HCT116 (cell line): ENCODE measurements around the gene KIF5C.

ENCODE experiments used
- EZH2 ChIP-seq: fragments of 200-600 bp; sonication (generic); IDR thresholded peaks from 2 replicates; pipeline ENCODE4 v1.6.1; 2017; ENCODE audit warnings: antibody characterized with exemption, mixed run types
- RAD21 ChIP-seq: IDR thresholded peaks from 2 replicates; pipeline ENCODE4 v1.6.1; 2012; ENCODE audit warnings: low read depth, mild to moderate bottlenecking
- TF ChIP-seq, protein P1 (sequence below), 3 experiments: fragments of 200-600 bp in 1 of 3; sonication (generic) in 1 of 3; IDR thresholded peaks in 2 of 3; conservative IDR thresholded peaks in 1 of 3; 2 replicates each; pipeline ENCODE4 v1.5.1; 2012 to 2017; ENCODE audit warnings: low read depth in 2 of 3, low read length in 2 of 3, antibody characterized with exemption in 1 of 3, borderline replicate concordance in 1 of 3, control low read depth in 1 of 3, mild to moderate bottlenecking in 1 of 3, mixed read lengths in 1 of 3, mixed run types in 1 of 3, moderate library complexity in 1 of 3; ENCODE audit not compliant: insufficient read depth in 1 of 3

DNA sequence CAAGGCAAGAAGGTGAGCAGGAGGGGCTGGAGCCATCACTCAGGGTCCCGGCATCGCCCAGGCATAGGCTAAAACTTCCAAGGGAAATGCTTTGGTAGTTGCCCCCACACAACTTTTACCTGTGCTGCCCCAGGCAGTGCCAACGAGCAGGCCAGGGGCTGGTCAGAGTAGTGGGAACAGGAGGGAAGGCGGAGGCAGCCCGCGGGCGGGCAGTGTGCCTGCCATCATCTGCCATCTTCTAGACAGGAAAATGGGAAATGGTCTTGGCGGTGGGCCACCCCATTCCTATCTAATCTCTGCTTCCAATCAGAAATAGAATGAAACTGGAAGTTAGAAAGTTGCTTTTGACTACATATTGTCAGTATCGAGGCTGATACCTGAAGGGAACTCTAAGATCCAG, 137.5 kb downstream of the KIF5C start:
- TF ChIP-seq RAD21 (no peak), EZH2 (no peak)
- TF ChIP-seq, protein P1, sequence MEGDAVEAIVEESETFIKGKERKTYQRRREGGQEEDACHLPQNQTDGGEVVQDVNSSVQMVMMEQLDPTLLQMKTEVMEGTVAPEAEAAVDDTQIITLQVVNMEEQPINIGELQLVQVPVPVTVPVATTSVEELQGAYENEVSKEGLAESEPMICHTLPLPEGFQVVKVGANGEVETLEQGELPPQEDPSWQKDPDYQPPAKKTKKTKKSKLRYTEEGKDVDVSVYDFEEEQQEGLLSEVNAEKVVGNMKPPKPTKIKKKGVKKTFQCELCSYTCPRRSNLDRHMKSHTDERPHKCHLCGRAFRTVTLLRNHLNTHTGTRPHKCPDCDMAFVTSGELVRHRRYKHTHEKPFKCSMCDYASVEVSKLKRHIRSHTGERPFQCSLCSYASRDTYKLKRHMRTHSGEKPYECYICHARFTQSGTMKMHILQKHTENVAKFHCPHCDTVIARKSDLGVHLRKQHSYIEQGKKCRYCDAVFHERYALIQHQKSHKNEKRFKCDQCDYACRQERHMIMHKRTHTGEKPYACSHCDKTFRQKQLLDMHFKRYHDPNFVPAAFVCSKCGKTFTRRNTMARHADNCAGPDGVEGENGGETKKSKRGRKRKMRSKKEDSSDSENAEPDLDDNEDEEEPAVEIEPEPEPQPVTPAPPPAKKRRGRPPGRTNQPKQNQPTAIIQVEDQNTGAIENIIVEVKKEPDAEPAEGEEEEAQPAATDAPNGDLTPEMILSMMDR (IDR thresholded peaks at IDR 0.05 in 2 of 3, conservative IDR thresholded peaks at IDR 0.05 in 1 of 3; ENCODE audit: borderline replicate concordance in 1 of 3, insufficient read depth in 1 of 3, low read depth in 2 of 3, low read length in 2 of 3), result no peak
